ENCODE data around the gene ALDH1A2.
"Not testable (repeated sequence)": the region's sequence is repeated elsewhere in the genome, so short reads cannot be mapped to it uniquely, and the experiment has no call there.

Gene ALDH1A2

DNA sequence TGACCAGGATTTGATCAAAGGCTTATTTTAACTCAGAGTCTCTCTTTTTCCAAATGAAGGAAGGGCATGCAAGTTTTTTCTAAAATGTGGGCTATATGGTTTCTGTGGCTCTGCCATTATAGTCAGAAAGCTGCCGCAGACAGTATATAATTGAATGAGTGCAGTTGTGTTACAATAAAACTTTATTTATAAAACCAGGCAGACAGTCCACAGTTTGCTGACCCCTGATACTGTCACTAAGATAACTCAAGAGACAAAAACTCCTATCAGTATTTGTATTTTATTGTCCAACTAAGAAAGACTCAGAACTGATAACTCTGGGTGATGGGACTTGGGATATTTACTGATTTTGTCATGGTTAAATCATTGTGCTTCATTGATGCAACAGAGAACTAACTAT is 4.9 kb downstream of the ALDH1A2 start:
- DNase-seq (no peak), ATAC-seq (replicated peaks) (no peak)
- no peaks in the 10 kb centered on the region for H3K36me3 Mint-ChIP-seq
- H3K4me1 Mint-ChIP-seq = peaks cover 5% of the 10 kb centered on the region in 2 donors
- H3K27ac Mint-ChIP-seq = no peak overlapping the region
- peaks cover 28 to 57% of the 10 kb centered on the region in 2 donors for H3K27me3 Mint-ChIP-seq
- H3K4me3 Mint-ChIP-seq = no peak overlapping the region
- H3K9me3 Mint-ChIP-seq = no peaks in the 10 kb centered on the region

DNA sequence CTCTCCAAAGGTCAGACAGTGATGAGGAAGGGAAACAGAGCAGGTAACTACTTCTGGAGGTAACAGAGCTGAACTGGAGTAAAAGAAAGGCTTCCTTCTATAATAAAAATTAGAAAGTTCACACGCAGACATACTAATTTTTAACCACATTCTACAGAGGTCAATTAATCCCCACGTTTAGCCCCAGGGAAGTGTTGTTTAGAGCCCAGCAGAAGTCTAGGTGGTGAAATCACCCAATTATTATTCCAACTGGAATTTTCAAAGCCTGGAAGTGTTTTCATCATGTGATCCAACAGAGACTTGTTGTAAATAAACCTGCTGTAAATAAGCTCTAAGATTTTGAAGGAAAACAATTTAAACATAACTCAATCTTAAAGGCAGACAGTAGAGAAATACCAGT is 6.8 kb downstream of the ALDH1A2 start:
- H3K4me3 Mint-ChIP-seq = no peak overlapping the region
- peaks cover 25 to 50% of the 10 kb centered on the region in 2 donors for H3K27me3 Mint-ChIP-seq
- H3K36me3 Mint-ChIP-seq = no peaks in the 10 kb centered on the region
- H3K27ac Mint-ChIP-seq = no peak overlapping the region
- H3K4me1 Mint-ChIP-seq = peaks cover 0 to 3% of the 10 kb centered on the region in 2 donors
- no peaks in the 10 kb centered on the region for H3K9me3 Mint-ChIP-seq
- DNase-seq = no peak
- ATAC-seq (replicated peaks) = no peak

GRCh38 chr15:58058073-58058472 is 7.4 kb downstream of the ALDH1A2 start:
- ATAC-seq (replicated peaks) = no peak
- Mint-ChIP-seq H3K27me3 (peaks cover 23 to 49% of the 10 kb centered on the region in 2 donors), H3K4me3 (no peak overlapping the region), H3K36me3 (no peaks in the 10 kb centered on the region), H3K4me1 (peaks cover 0 to 3% of the 10 kb centered on the region in 2 donors), H3K27ac (no peak overlapping the region), H3K9me3 (no peaks in the 10 kb centered on the region)
- no peak for DNase-seq

DNA sequence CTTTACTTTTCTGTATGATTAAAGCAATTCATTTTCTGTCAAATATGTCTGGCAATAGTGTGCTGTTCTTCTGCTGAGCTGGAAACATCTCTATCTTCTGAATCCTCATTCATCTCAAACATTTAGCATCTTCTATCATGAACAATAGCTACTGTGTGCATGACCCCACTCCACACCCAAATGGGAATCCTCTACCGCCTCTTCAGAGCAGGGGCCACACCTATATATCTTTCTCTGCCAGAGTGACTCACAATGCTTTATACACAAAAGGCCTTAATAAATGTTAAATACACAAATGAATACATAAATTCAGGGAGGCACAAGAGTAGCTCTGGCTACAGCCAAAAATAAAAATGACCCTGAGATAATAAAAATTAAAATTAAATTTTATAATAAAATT is 8.0 kb downstream of the ALDH1A2 start:
- no peak overlapping the region for H3K4me3 Mint-ChIP-seq
- ATAC-seq (replicated peaks) (no peak), DNase-seq (no peak)
- no peak overlapping the region for H3K27ac Mint-ChIP-seq
- H3K9me3 Mint-ChIP-seq = no peaks in the 10 kb centered on the region
- peaks cover 23 to 44% of the 10 kb centered on the region in 2 donors for H3K27me3 Mint-ChIP-seq
- no peaks in the 10 kb centered on the region for H3K36me3 Mint-ChIP-seq
- peaks cover 0 to 3% of the 10 kb centered on the region in 2 donors for H3K4me1 Mint-ChIP-seq

DNA sequence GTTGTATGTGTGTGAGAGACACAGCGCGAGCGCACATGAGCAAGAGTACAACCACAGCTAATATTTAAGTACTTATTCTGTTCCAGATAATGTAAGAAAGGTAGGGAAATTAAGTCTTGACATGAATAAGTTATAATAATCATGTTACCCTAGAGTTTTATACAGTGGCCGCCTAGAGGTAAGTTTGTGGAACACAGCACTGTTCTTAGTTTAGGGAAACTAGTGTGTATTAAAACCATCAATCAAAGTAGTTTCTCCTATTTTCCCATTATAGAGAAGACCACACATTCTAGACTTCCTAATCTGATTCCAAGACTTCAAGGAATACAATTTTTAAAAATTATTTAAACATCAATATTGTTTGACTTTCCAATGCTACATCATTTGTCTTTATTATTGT is 9.5 kb downstream of the ALDH1A2 start:
- peaks cover 0 to 3% of the 10 kb centered on the region in 2 donors for H3K4me1 Mint-ChIP-seq
- H3K4me3 Mint-ChIP-seq = no peak overlapping the region
- no peaks in the 10 kb centered on the region for H3K9me3 Mint-ChIP-seq
- no peaks in the 10 kb centered on the region for H3K36me3 Mint-ChIP-seq
- H3K27me3 Mint-ChIP-seq = peaks cover 18 to 30% of the 10 kb centered on the region in 2 donors
- no peak overlapping the region for H3K27ac Mint-ChIP-seq
- DNase-seq = no peak
- no peak for ATAC-seq (replicated peaks)

DNA sequence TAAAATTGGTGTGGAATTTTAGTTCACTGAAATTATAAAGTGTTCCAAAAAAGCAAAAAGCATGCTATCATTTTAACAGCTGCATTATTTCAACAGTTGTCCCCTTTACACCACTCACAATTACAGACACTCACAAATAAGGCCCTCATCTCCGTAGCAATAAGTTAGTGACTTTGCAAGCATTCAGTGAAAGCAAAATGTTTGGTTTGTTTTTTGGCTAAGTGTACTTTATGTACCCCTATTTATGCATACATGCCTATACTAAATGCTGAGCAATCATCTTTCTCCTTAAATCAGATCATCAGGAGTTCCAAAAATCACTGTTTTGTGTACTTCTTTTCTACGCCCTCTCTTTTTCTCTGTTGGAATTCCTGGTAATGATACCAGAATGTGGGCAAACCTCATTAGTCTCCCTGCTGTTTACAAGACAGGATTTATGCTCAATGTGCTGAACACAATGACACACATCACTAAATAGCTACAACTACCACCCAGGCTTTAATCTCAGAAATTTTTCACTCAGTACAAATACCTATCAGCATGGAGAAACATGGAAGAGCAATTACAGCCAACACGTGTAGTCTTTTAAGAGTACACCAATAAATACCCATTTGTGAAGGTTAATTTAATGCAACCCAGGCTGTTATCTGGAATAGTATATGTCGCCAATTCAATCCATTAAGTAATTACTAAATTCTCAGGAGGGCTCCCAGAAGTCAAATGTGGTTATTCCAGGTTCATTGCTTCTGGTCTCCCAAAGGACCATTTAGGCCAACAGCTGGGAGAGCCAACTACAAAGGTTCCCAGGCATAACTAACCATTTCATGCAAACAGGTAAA is 12.0 kb downstream of the ALDH1A2 start:
- H3K27me3 Mint-ChIP-seq = peaks cover 23 to 26% of the 10 kb centered on the region in 2 donors
- no peaks in the 10 kb centered on the region for H3K9me3 Mint-ChIP-seq
- DNase-seq (no peak), ATAC-seq (replicated peaks) (no peak)
- H3K4me3 Mint-ChIP-seq = no peak overlapping the region
- H3K36me3 Mint-ChIP-seq = no peaks in the 10 kb centered on the region
- H3K27ac Mint-ChIP-seq = no peak overlapping the region
- peaks cover 0 to 3% of the 10 kb centered on the region in 2 donors for H3K4me1 Mint-ChIP-seq

DNA sequence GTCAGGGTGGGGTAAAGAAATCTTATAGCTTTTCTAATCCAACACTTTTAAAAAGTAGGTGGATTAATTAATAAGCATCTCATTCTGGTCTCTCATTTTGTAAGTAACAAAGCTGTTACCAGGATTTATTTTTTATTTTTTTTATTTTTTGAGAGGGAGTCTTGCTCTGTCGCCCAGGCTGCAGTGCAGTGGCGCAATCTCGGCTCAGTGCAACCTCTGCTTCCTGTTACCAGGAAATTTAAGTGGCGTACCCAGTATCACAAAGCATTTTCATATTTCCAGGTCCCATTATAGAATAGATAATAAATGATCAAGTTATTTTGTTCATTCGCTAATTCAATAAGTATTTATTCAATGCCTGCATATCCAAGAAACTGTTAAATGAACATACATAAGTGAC is 13.2 kb downstream of the ALDH1A2 start:
- H3K27me3 Mint-ChIP-seq = peaks cover 17 to 23% of the 10 kb centered on the region in 2 donors
- no peak for DNase-seq

GRCh38 chr15:58049520-58050227 is 15.8 kb downstream of the ALDH1A2 start:
- Mint-ChIP-seq H3K4me1 (no peaks in the 10 kb centered on the region), H3K9me3 (peaks cover 2 to 3% of the 10 kb centered on the region in 2 donors), H3K4me3 (no peak overlapping the region), H3K27me3 (peaks cover 23 to 24% of the 10 kb centered on the region in 2 donors), H3K27ac (no peak overlapping the region), H3K36me3 (no peaks in the 10 kb centered on the region)
- DNase-seq (no peak), ATAC-seq (replicated peaks) (no peak)

More for the DNA sequence above, 13.2 kb downstream of the ALDH1A2 start:
- no peaks in the 10 kb centered on the region for H3K4me1 Mint-ChIP-seq
- H3K27ac Mint-ChIP-seq = no peak overlapping the region
- ATAC-seq (replicated peaks) = no peak
- no peaks in the 10 kb centered on the region for H3K9me3 Mint-ChIP-seq
- H3K36me3 Mint-ChIP-seq = no peaks in the 10 kb centered on the region
- H3K4me3 Mint-ChIP-seq = no peak overlapping the region

GRCh38 chr15:58048261-58048660 is 17.2 kb downstream of the ALDH1A2 start:
- H3K4me1 Mint-ChIP-seq = no peaks in the 10 kb centered on the region
- H3K27ac Mint-ChIP-seq = no peak overlapping the region
- peaks cover 15 to 27% of the 10 kb centered on the region in 2 donors for H3K27me3 Mint-ChIP-seq
- H3K9me3 Mint-ChIP-seq = peaks cover 2 to 3% of the 10 kb centered on the region in 2 donors
- H3K4me3 Mint-ChIP-seq = no peak overlapping the region
- ATAC-seq (replicated peaks) = no peak
- H3K36me3 Mint-ChIP-seq = no peaks in the 10 kb centered on the region
- DNase-seq = no peak

DNA sequence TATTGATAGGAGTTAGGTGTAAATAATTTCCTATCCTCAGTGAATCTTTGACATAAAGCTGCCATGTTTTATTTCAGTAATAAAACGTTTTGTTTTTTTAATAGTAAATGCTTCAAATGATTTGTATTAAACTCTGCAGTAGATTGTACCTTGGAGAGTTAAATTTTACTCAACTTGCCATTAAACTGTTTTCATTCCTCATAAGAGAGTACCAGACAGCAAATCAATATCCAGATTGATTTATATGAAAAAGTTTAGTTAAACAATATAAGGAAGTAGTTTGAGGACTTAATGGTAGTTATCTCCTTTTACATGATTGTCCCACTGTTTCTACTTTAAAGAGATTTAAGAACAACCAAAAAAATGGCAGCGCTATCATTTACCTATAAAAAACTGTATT is 18.4 kb downstream of the ALDH1A2 start:
- H3K27ac Mint-ChIP-seq = no peak overlapping the region
- peaks cover 2 to 3% of the 10 kb centered on the region in 2 donors for H3K9me3 Mint-ChIP-seq
- DNase-seq (no peak), ATAC-seq (replicated peaks) (no peak)
- H3K36me3 Mint-ChIP-seq = no peaks in the 10 kb centered on the region
- H3K27me3 Mint-ChIP-seq = peaks cover 14 to 27% of the 10 kb centered on the region in 2 donors
- H3K4me1 Mint-ChIP-seq = no peaks in the 10 kb centered on the region
- no peak overlapping the region for H3K4me3 Mint-ChIP-seq

- no peak for ATAC-seq (replicated peaks)
- no peaks in the 10 kb centered on the region for H3K36me3 Mint-ChIP-seq
- no peaks in the 10 kb centered on the region for H3K4me1 Mint-ChIP-seq
- H3K27me3 Mint-ChIP-seq = peaks cover 14 to 27% of the 10 kb centered on the region in 2 donors
- H3K4me3 Mint-ChIP-seq = no peak overlapping the region
- H3K9me3 Mint-ChIP-seq = peaks cover 2 to 3% of the 10 kb centered on the region in 2 donors
- DNase-seq = no peak
- H3K27ac Mint-ChIP-seq = no peak overlapping the region
Measured at GRCh38 chr15:58046467-58046866, 19.0 kb downstream of the ALDH1A2 start.

GRCh38 chr15:58045376-58045775 is 20.1 kb downstream of the ALDH1A2 start:
- H3K27me3 Mint-ChIP-seq = peaks cover 14 to 27% of the 10 kb centered on the region in 2 donors
- H3K4me1 Mint-ChIP-seq; ATAC-seq (replicated peaks); H3K36me3 Mint-ChIP-seq; DNase-seq; H3K9me3 Mint-ChIP-seq; H3K4me3 Mint-ChIP-seq; H3K27ac Mint-ChIP-seq: not testable (repeated sequence)

- H3K9me3 Mint-ChIP-seq = peaks cover 2 to 3% of the 10 kb centered on the region in 2 donors
- H3K4me1 Mint-ChIP-seq = no peaks in the 10 kb centered on the region
- no peak overlapping the region for H3K27ac Mint-ChIP-seq
- ATAC-seq (replicated peaks) = no peak
- no peak for DNase-seq
- H3K27me3 Mint-ChIP-seq = peaks cover 14 to 25% of the 10 kb centered on the region in 2 donors
- H3K4me3 Mint-ChIP-seq = no peak overlapping the region
- no peaks in the 10 kb centered on the region for H3K36me3 Mint-ChIP-seq
Measured at GRCh38 chr15:58044551-58044950, 21.0 kb downstream of the ALDH1A2 start.

DNA sequence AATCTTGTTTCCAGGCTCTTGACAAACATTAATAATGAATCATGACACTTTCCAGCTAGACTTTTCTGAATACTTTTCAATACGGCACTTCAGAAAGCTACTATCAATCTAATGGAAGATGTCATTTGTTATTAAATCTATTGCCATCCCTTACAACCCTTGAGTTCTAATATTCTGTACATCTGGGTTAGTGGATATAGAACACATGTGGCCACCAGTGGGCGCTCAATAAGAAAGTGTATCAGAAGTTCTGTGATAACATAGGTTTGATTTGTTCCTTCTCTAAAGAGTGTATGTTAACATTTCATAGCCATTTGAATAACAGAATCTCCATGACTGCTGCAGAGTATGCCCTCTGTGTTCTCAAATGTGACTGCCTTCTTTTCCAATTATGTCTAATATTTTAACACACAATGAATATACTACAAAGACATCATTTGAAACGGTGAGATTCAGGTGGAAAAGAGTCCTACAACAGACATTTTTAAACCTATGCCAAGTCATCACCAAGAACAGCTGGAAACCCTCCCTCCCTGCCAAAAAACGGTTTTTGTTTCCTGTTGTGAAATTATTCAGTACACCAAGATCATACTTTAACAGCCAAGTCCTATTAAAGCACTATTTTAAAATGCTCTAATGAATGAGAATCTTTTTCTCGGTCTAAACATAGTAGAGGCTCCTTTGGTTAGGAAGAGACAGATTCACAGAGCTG is 22.2 kb downstream of the ALDH1A2 start:
- Mint-ChIP-seq H3K27ac (no peak overlapping the region), H3K9me3 (peaks cover 2 to 3% of the 10 kb centered on the region in 2 donors), H3K36me3 (no peaks in the 10 kb centered on the region), H3K4me1 (no peaks in the 10 kb centered on the region), H3K4me3 (no peak overlapping the region), H3K27me3 (peaks cover 14 to 26% of the 10 kb centered on the region in 2 donors)
- DNase-seq = no peak
- ATAC-seq (replicated peaks) = peak in 1 of 2 donors; percentile 51

All from stimulated activated naive B cell treated with anti-CD40 and anti-IgM and Interleukin-4, amounts not matched to agents 10 μg/mL and 1 μg/mL and 100 μg/mL, for 72 hours (primary cell).